ENCODE results near the gene ZNF138. TPM values are rescaled to one million over a fixed set of nuclear protein-coding genes. Genes with fewer than 3 reads are reported as not detected.

Gene ZNF138
- polyA plus RNA-seq, 5 donors: 13.6 to 23.6 (median 19.8) TPM

DNA sequence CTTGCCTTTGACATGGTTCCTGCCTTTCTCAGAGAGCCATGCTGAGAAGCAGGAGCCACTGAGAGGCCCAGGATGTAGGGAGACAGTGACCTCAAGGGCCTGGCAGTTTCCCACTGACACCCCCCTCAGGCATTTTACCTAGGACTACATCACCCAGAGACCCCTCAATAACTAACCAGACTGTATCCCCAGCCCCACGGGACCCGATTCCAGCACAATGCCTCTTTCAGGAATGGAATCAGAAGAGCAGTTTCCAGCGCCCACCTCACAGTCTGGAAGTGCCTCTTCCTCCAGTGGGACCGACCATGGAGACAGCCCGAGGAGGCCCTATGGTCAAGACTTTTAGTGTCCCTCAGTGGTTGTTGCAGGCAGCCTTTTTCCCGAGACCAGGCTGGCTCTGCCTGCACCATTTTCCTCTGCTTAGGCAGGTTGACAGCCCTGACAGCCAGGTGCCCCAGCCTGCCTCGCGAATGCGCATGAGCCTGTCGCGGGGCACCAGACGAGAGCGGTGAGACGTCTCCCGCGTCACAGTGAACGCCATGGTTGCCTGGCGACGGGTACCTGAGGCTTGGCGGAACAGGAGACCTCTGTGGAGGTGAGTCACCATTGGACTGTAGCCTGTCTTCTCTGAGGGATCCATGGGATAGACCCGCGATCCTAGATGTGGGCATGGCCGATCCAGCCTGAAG, 80.5 kb downstream of the ZNF138 start:
- DNase-seq: no peak

DNA sequence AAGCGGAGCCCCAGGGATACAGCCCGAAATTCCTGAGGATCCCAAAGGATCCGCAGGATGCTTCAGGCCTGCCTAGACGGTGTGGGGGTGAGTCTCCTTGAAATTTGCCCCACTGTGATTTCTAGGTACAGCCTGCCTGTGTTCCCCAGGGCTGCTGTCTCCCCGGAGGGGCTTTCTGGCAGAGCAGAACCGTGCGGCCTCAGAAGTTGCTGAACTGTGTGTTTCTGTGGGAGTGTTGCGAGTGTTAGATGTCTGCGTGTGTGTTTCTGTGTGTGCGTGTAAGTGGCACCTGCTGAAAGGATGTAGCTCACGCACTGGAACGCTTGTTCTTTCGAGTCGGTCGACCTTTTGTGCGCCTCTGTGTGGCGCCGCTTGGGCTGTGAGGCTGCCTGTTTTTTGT, 81.0 kb downstream of the ZNF138 start:
- DNase-seq: no peak

- no peak for DNase-seq
These were observed 81.6 kb downstream of the ZNF138 start for GRCh38 chr7:64875658-64876406.

GRCh38 chr7:64876792-64877713, 82.8 kb downstream of the ZNF138 start:
- DNase-seq: no peak

DNA sequence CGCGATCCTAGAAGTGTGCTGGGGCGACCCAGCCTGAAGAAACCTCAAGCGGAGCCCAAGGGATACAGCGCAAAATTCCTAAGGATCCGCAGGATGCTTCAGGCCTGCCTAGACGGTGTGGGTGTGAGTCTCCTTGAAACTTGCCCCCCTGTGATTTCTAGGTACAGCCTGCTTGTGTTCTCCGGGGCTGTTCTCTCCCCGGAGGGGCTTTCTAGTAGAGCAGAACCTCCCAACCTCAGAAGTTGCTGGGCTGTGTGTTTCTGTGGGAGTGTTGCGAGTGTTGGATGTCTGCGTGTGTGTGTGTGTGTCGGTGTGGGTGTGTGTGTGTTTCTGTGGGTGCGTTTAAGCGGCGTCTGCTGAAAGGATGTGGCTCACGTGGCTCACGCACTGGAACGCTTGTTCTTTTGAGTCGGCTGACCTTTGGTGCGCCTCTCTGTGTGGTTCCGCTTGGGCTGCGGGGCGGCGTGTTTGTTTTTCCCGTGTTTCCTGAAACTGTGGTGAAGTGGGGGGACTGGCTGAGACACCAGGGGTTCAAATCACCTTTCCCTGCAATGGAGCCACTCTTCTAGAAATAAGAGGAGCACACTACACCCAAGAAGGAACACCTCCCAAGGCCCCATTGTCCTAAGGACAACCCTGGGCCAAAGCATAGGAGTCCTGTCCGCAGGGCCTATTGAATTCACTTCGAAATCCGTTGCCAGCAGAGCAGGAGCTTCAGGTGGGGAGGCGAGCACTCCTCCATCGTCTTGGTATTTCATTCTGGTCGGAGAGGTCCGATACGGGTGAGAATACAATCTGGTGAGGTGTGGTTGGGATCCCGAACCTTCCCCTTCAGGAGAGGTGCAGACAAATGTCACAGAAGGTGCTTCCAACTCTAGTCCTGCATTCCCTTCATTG, 83.7 kb downstream of the ZNF138 start:
- DNase-seq: no peak

GRCh38 chr7:64878684-64879083, 84.5 kb downstream of the ZNF138 start:
- no peak for DNase-seq

DNA sequence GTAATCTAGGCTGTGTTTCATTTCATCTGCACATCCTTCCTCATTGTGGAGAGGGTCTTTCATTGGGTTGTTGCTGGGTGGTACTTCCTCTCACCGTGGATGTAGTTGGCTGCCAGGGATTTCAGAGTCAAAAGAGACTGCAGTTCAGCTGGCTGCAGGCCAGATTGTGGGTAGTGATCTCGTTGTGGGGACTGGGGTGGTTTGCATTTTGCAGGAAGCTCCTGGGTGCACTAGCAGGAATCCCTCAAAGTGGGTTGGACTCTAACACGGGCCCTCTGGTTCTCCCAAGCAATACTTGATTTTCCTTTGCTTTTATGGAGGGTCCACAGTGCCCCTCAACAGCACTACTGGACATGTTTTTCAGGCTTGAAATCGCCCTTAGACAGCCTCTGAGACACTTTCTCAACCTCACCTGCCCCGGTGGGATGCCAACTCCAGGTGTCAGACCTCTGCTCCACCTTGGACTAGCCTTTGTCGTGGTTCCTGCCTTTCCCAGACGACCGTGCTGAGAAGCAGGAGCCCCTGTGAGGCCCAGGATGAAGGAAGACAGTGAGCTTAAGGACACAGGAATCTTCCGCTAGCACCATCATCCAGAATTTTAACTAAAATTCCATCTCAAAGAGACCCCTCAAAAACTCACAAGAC, 85.0 kb downstream of the ZNF138 start:
- no peak for DNase-seq

DNA sequence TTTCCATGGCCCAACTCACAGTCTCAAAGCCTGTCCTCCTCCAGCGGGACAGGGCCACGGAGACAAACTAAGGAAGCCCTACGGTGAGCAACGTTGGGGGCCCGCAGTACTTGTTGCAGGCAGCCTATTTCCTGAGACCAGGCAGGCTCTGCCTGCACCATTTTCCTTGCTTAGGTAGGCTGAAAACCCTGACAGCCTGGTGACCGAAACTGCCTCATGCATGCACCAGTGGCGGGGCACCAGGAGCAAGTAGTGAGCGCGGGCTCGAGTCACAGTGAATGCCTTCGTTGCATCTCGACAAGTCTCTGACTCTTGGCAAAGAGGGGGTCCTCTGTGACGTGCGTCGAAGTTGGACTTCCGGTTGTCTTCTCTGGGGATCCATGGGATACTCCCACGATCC, 85.6 kb downstream of the ZNF138 start:
- no peak for DNase-seq

DNA sequence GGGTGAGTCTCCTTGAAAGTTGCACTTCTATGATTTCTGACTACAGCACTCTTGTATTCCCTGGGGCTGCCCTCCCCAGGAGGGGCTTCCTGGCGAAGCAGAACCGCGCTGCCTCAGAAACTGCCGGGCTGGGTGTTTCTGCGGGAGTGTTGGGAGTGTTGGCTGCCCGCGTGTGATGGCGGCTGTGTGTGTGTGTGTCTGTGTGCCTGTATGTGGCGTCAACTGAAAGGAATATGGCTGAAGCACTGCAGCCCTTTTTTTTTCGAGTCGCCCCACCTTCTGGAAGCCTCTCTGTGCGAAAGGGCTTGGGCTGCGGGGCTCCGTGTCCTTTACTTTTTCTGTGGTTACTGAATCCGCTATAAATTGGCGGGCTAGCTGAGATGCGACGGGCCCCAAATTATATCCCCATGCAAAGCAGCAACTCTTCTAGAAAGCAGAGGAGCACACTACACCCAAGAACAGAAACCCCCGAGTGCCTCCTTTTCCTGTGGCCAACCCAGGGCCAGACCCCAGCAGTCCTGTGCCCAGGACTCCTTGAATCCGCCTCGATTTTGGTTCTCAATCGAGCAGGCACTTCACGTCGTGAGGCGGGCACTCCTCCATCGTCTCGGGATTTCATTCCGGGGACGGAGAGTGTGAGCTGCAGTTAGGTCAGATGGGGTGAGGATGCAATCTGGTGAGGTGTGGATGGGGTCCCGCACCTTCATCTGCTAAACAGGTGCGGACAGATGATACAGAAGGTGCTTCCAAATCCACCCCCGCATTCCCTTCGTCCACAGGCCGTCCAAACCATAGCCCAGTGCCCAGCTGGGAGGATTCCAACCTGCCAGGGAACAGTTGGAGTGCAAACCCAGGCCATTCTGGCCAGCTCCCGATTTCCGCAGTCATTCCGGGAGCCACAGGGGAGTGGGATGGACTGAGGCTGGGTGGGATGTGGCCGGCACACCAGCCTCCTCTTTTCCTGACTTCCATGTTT, 86.4 kb downstream of the ZNF138 start:
- no peak for DNase-seq

DNA sequence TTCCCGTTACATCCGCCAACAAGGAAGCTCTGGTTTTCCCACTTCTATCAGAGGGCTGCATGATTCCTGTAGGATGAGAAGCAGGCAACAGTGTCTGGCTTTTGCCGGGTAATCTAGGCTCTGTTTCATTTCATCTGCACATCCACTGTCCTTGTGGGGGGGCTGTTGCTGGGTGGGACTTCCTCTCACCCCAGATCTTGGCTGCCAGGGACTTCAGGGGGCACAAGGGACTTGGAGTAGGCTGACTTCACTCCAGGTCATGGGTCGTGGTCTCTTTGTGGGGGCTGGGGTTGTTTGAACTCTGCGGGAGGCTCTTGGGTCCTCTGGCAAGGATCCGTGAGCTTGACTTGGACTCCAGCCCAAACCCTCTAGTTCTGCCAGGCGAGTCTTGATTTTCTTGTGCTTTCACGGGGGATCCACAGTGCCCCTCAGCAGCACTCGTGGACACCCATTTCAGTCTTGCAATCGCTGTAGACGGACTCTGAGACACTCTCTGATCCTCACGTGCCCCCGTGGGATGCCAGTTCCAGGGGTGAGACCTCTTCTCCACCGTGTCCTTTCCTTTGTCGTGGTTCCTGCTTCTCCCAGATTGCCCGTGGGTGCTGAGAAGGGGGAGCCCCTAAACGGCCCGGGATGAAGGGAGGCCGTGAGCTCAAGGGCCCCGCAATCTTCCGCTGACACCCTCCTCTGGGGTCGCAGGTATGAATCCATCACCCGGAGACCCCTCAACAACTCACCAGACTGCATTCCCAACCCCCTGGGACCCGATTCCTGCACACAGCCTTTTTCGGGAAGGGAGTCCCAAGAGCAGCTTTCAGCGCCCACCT, 87.4 kb downstream of the ZNF138 start:
- no peak for DNase-seq

DNA sequence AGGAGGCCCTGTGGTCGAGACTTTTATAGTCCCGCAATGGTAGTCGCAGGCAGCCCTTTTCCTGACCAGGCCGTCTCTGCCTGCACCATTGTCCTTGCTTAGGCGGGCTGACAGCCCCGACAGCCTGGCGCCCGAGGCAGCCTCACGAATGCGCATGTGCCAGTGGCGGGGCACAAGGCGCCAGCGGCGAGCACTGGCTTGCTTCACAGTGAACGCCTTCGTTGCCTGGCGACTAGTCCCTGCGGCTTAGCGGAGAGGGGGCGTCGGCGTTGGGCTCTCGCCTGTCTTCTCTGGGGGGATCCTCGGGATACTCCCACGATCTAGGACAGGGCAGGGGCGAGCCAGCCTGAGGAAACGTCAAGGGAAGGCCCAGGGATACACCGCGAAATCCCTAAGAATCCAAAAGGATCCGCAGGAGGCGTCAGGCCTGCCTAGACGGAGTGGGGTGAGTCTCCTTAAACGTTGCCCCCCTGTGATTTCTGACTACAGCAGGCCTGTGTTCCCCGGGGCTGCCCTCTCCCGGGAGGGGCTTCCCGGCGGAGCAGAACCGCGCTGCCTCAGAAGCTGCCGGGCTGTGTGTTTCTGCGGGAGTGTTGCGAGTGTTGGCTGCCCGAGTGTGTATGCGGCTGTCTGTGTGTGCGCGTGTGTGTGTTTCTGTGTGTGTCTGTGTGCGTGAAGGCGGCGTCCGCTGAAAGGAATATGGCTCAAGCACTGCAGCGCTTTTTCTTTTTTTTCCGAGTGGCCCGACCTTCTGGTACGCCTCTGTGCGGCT, 88.3 kb downstream of the ZNF138 start:
- no peak for DNase-seq

Other genes starting within 250 kb of the ZNF138 start
- gene ZNF680, start 231.4 kb upstream of the ZNF138 start, polyA plus RNA-seq (ENCODE audit: insufficient read depth in 1 of 5, insufficient read length in 5 of 5, low replicate concordance in 1 of 5): 10 to 100 TPM; 15.4 to 26.4 (median 18.6) TPM
- gene ZNF107, start 128.3 kb upstream of the ZNF138 start, polyA plus RNA-seq (ENCODE audit: insufficient read depth in 1 of 5, insufficient read length in 5 of 5, low replicate concordance in 1 of 5): 10 to 100 TPM in 3 of 5 donors, 1 to 10 TPM in 2; 8.0 to 16.5 (median 11.0) TPM
- gene ZNF273, start 108.8 kb downstream of the ZNF138 start, polyA plus RNA-seq (ENCODE audit: insufficient read depth in 1 of 5, insufficient read length in 5 of 5, low replicate concordance in 1 of 5): 10 to 100 TPM in 4 of 5 donors, 1 to 10 TPM in 1; 9.1 to 17.0 (median 14.3) TPM
- 100 to 1,000 TPM in 1 of 5 donors, 10 to 100 TPM in 4; 35.5 to 123 (median 77.0) TPM for gene ZNF117, start 196.6 kb downstream of the ZNF138 start, polyA plus RNA-seq (ENCODE audit: insufficient read depth in 1 of 5, insufficient read length in 5 of 5, low replicate concordance in 1 of 5)
- gene ERV3-1, start 212.3 kb downstream of the ZNF138 start, polyA plus RNA-seq (ENCODE audit: insufficient read depth in 1 of 5, insufficient read length in 5 of 5, low replicate concordance in 1 of 5): 10 to 100 TPM; 36.5 to 82.4 (median 72.1) TPM

All from right lung (tissue), 5 donors.